Measurements from ENCODE around the gene VDAC2.
A peak's percentile ranks its signal among the peaks of the same experiment; 100 is the strongest.
"Not testable (repeated sequence)": the region's sequence is repeated elsewhere in the genome, so short reads cannot be mapped to it uniquely, and the experiment has no call there.

Gene VDAC2

GRCh38 chr10:75201793-75202307 is 8.7 kb upstream of the VDAC2 start:
- no peak for DNase-seq

GRCh38 chr10:75202321-75203045 is 8.1 kb upstream of the VDAC2 start:
- no peak for DNase-seq

- DNase-seq: not testable (repeated sequence)
Observed at GRCh38 chr10:75203046-75203620, 7.5 kb upstream of the VDAC2 start.

- no peak for DNase-seq
Observed at GRCh38 chr10:75203724-75204123, 6.9 kb upstream of the VDAC2 start.

- no peak for DNase-seq
Observed at GRCh38 chr10:75205908-75206307, 4.7 kb upstream of the VDAC2 start.

- DNase-seq: not testable (repeated sequence)
Observed at GRCh38 chr10:75206638-75207037, 4.0 kb upstream of the VDAC2 start.

- no peak for DNase-seq
Observed at GRCh38 chr10:75207079-75207856, 3.3 kb upstream of the VDAC2 start.

GRCh38 chr10:75207857-75208144 is 2.8 kb upstream of the VDAC2 start:
- no peak for DNase-seq

GRCh38 chr10:75208181-75208580 is 2.4 kb upstream of the VDAC2 start:
- DNase-seq: peak; percentile 19

GRCh38 chr10:75209086-75209920 is 1.3 kb upstream of the VDAC2 start:
- DNase-seq: no peak

GRCh38 chr10:75209921-75210281 is 695 bp upstream of the VDAC2 start:
- DNase-seq: peak; percentile 54

GRCh38 chr10:75211007-75211691 is 553 bp downstream of the VDAC2 start:
- peak; percentile 59 for DNase-seq

GRCh38 chr10:75212343-75212742 is 1.7 kb downstream of the VDAC2 start:
- no peak for DNase-seq

GRCh38 chr10:75220274-75220673 is 9.7 kb downstream of the VDAC2 start:
- no peak for DNase-seq

- DNase-seq: not testable (repeated sequence)
Observed at GRCh38 chr10:75221492-75221891, 10.9 kb downstream of the VDAC2 start.

GRCh38 chr10:75223507-75223906 is 12.9 kb downstream of the VDAC2 start:
- DNase-seq: no peak

GRCh38 chr10:75226095-75226494 is 15.5 kb downstream of the VDAC2 start:
- DNase-seq: no peak

GRCh38 chr10:75226656-75227055 is 16.1 kb downstream of the VDAC2 start:
- no peak for DNase-seq

GRCh38 chr10:75228278-75228677 is 17.7 kb downstream of the VDAC2 start:
- DNase-seq: no peak

GRCh38 chr10:75228834-75229233 is 18.2 kb downstream of the VDAC2 start:
- no peak for DNase-seq

GRCh38 chr10:75229971-75230370 is 19.4 kb downstream of the VDAC2 start:
- no peak for DNase-seq

GRCh38 chr10:75230600-75231038 is 20.0 kb downstream of the VDAC2 start:
- DNase-seq: peak; percentile 47
